Esophagus squamous epithelium (tissue), 5 donors: ENCODE measurements around the gene BANP. TPM values are rescaled to one million over a fixed set of nuclear protein-coding genes. Genes with fewer than 3 reads are reported as not detected.
"Not testable (repeated sequence)": the region's sequence is repeated elsewhere in the genome, so short reads cannot be mapped to it uniquely, and the experiment has no call there.

Experiments used
- DNase-seq: peaks from one replicate; lab custom pipeline; 2025; lab: John Stamatoyannopoulos, UW
- H3K27ac ChIP-seq, 4 donors: fragments of 200-600 bp; sonication (generic); one replicate each; pipeline ENCODE4 v1.5.1; 2016 to 2019; ENCODE audit warnings: mild to moderate bottlenecking in 1 of 4
- H3K27me3 ChIP-seq, 4 donors: fragments of 200-600 bp; sonication (generic); 1 replicate in 3 of 4; 2 replicates in 1 of 4; pipeline versions ENCODE4 v1.5.1 to v1.6.0; 2017 to 2021; ENCODE audit warnings: antibody characterized with exemption in 1 of 4
- H3K36me3 ChIP-seq, 3 donors: fragments of 200-600 bp; sonication (generic); one replicate each; pipeline ENCODE4 v1.5.1; 2016 to 2019
- H3K4me1 ChIP-seq, 3 donors: fragments of 200-600 bp; sonication (generic); one replicate each; pipeline ENCODE4 v1.5.1; 2017 to 2019
- H3K4me3 ChIP-seq, 4 donors: fragments of 200-600 bp; sonication (generic); 1 replicate in 3 of 4; 2 replicates in 1 of 4; pipeline ENCODE4 v1.5.1; 2016 to 2019; ENCODE audit warnings: mild to moderate bottlenecking in 2 of 4, moderate library complexity in 1 of 4
- H3K9me3 ChIP-seq, 3 donors: fragments of 200-600 bp; sonication (generic); one replicate each; pipeline ENCODE4 v1.5.1; 2016 to 2019
- POLR2A ChIP-seq, 4 donors: fragments of 450-650 bp; IDR thresholded peaks; one replicate each; pipeline ENCODE4 v1.6.1; 2017; ENCODE audit warnings: antibody characterized with exemption in 4 of 4, mild to moderate bottlenecking in 4 of 4, moderate library complexity in 3 of 4
- WGBS, 2 donors: methylation state at CpG; one replicate each; pipeline ENCODE4 v1.1.5; 2018; 5-methylcytosine and 5-hydroxymethylcytosine counted together
- intact Hi-C: fragments of 100-400 bp; cut with DNase I; formaldehyde crosslinking; loops from one replicate; pipeline ENCODE4 v1.15.0; 2022
- total RNA-seq, 4 donors: library from RNA; depleted of rRNA; stranded (reverse); fragments of >200 nt; gene quantifications; one replicate each; pipeline ENCODE4 v1.1.0, GENCODE V29; 2016
- TF ChIP-seq, protein P1 (sequence below), 6 experiments: fragments of 450-650 bp in 4 of 6; fragments of 200-600 bp in 2 of 6; sonication (generic) in 2 of 6; IDR thresholded peaks; one replicate each; pipeline ENCODE4 v1.5.1; 2016 to 2019; ENCODE audit warnings: antibody characterized with exemption in 6 of 6, mild to moderate bottlenecking in 4 of 6, moderate library complexity in 4 of 6
- donor health status: DM: yes; HTN: yes; CAD: no.

The BANP gene
- total RNA-seq, 4 donors from 2014 or later: 13.8 to 19.9 (median 14.1) TPM

DNA sequence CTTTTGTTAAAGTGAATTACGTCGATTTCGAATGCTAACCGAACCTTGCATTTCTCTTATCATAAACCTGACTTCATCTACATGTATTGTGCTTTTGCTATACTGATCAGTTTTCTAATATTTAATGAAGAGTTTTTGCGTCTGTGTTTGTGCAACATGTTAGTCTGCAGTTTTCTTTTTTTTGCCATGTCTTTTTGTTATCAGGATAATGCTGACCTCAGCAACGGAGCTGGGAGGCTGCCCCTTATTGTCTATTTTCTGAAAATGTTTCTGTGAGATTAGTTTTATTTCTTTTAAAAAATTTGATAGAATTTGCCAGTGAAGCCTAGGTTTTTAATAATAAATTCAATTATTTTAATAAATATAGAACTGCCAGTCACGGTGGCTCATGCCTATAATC is 40.9 kb downstream of the BANP start:
- DNase-seq, H3K27me3 ChIP-seq, H3K27ac ChIP-seq, intact Hi-C loops, H3K4me3 ChIP-seq, H3K4me1 ChIP-seq, H3K9me3 ChIP-seq: not testable (repeated sequence)
- WGBS, 2 donors: 93 to 96% methylated on average over 7 of the region's 7 CpGs
- peaks cover 0 to 36% (median 0%) of the 10 kb centered on the region in 3 donors for H3K36me3 ChIP-seq

DNA sequence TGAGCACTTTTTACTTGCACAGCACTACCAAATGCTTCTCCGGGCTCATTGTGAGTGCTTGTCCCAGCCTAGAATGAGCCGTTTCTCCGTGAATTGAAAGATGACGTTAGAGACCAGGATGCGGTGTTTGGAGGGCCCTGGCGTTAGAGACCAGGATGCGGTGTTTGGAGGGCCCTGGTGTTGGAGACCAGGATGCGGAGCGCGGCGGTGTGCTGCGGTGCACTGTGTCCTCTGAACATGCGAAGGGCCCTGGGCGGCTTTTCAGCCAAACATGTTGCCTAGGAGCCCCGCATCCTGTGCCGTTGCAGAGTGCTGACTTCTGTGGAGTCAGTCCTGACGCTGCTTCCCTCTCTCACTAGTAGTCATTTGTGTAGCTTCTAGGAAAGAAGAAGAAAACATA is 42.7 kb downstream of the BANP start:
- Histone ChIP-seq H3K4me3 (no peak overlapping the region), H3K27me3 (no peaks in the 10 kb centered on the region), H3K9me3 (no peaks in the 10 kb centered on the region), H3K36me3 (peaks cover 0 to 49% (median 0%) of the 10 kb centered on the region in 3 donors), H3K27ac (no peak overlapping the region), H3K4me1 (no peaks in the 10 kb centered on the region)
- TF ChIP-seq, protein P1, sequence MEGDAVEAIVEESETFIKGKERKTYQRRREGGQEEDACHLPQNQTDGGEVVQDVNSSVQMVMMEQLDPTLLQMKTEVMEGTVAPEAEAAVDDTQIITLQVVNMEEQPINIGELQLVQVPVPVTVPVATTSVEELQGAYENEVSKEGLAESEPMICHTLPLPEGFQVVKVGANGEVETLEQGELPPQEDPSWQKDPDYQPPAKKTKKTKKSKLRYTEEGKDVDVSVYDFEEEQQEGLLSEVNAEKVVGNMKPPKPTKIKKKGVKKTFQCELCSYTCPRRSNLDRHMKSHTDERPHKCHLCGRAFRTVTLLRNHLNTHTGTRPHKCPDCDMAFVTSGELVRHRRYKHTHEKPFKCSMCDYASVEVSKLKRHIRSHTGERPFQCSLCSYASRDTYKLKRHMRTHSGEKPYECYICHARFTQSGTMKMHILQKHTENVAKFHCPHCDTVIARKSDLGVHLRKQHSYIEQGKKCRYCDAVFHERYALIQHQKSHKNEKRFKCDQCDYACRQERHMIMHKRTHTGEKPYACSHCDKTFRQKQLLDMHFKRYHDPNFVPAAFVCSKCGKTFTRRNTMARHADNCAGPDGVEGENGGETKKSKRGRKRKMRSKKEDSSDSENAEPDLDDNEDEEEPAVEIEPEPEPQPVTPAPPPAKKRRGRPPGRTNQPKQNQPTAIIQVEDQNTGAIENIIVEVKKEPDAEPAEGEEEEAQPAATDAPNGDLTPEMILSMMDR (IDR thresholded peaks at IDR 0.05): no peak
- no peak for TF ChIP-seq POLR2A (IDR thresholded peaks at IDR 0.05)
- no peak for DNase-seq
- WGBS, 2 donors: 95 to 96% methylated on average over 9 to 11 of the region's 17 CpGs
- intact Hi-C loops: no loop called here

DNA sequence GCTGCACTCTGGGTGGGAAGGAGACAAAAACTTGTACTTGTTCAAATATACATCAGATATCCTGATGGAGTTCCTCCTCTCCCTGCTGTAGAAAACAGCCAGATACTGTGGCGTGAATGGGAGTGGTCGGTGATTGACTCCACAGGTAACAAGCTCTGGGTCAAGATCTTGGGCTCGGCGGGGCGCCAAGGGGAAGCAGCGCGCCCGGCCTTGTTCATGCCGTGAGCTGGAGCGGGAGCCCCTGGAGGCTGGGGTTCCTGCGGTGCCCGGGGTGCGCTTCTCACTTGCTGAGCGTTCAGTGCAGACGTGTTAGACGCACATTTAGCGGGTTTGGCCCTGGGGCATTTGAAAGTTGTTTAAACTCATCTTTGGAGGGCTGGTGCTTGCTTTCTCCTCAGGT is 44.4 kb downstream of the BANP start:
- no peak for DNase-seq
- intact Hi-C loops: no loop called here
- peaks cover 0 to 49% (median 0%) of the 10 kb centered on the region in 3 donors for H3K36me3 ChIP-seq
- H3K4me3 ChIP-seq: no peak overlapping the region
- H3K27ac ChIP-seq: no peak overlapping the region
- TF ChIP-seq, protein P1 (IDR thresholded peaks at IDR 0.05): no peak
- no peak for TF ChIP-seq POLR2A (IDR thresholded peaks at IDR 0.05)
- 77 to 90% methylated on average over 8 to 17 of the region's 17 CpGs for WGBS, 2 donors
- no peaks in the 10 kb centered on the region for H3K9me3 ChIP-seq
- H3K4me1 ChIP-seq: no peaks in the 10 kb centered on the region
- no peaks in the 10 kb centered on the region for H3K27me3 ChIP-seq

DNA sequence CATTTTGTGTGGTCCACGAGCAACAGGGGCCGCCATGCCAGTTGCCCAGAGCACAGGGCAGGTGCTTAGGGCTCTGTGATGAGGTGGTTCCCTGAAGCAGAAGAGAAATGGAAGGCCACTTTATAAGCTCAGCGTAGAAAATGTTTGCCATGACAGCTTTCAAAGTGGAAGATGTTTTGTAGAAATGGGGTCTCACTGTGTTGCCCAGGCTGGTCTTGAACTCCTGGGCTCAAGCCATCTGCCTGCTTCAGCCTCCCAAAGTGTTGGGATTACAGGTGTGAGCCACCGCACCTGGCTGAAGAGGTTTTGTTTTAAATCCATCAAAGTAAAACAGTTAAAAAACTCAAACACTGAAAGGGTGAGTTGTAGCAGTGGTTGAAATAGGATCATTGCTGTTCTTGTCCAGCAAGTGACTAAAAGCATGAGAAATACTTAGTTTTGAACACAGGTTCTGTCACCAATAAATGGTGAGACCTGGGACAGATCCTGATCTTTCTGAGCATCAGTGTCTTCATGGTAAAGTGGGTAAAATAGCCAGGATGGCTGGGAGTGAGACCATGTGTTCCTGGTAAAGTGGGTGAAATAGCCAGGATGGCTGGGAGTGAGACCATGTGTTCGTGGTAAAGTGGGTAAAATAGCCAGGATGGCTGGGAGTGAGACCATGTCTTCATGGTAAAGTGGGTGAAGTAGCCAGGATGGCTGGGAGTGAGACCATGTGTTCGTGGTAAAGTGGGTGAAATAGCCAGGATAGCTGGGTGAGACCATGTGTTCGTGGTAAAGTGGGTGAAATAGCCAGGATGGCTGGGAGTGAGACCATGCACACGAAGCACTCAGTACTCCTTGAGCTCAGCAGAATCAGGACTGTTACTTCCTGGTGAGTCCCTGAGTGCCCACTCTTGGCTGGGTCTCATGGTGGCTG is 46.0 kb downstream of the BANP start:
- Histone ChIP-seq H3K27ac (no peak overlapping the region), H3K27me3 (no peaks in the 10 kb centered on the region), H3K9me3 (no peaks in the 10 kb centered on the region), H3K4me3 (no peak overlapping the region), H3K36me3 (peaks cover 0 to 48% (median 0%) of the 10 kb centered on the region in 3 donors), H3K4me1 (no peaks in the 10 kb centered on the region)
- 84 to 87% methylated on average over 5 to 8 of the region's 8 CpGs for WGBS, 2 donors
- intact Hi-C loops: no loop called here
- no peak for DNase-seq
- TF ChIP-seq, protein P1 (IDR thresholded peaks at IDR 0.05): no peak
- no peak for TF ChIP-seq POLR2A (IDR thresholded peaks at IDR 0.05)

DNA sequence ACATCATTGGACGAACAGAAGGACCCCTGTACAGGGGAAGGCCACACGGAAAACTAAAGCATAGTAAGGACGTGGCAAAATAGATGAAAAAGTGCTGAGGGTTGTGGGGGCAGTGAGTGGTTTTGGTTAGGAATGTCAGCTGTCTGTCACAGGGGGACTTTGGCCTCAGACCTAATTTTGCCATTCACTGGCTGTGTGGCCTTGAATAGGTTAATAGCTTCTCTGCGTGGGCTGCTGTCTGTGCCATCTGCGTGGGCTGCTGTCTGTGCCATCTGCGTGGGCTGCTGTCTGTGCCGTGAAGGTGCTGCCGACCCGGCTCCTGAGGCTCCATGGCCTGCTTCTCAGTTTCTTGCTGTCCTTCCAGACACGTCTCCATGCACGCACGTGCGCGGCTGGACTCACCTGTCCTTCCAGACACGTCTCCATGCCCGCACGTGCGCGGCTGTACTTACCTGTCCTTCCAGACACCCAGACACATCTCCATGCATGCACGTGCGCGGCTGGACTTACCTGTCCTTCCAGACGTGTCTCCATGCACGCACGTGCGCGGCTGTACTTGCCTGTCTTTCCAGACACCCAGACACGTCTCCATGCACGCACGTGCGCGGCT is 47.1 kb downstream of the BANP start:
- 94 to 95% methylated on average over 8 to 22 of the region's 32 CpGs for WGBS, 2 donors
- intact Hi-C loops, DNase-seq, H3K27ac ChIP-seq, H3K9me3 ChIP-seq, H3K4me3 ChIP-seq, H3K4me1 ChIP-seq, H3K27me3 ChIP-seq: not testable (repeated sequence)
- peaks cover 0 to 48% (median 0%) of the 10 kb centered on the region in 3 donors for H3K36me3 ChIP-seq

DNA sequence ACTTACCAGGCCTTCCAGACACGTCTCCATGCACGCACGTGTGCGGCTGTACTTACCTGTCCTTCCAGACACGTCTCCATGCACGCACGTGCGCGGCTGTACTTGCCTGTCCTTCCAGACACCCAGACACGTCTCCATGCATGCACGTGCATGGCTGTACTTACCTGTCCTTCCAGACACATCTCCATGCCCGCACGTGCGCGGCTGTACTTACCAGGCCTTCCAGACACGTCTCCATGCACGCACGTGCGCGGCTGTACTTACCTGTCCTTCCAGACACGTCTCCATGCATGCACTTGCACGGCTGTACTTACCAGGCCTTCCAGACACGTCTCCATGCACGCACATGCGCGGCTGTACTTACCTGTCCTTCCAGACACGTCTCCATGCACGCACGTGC is 47.8 kb downstream of the BANP start:
- H3K27ac ChIP-seq, H3K4me1 ChIP-seq, DNase-seq, H3K9me3 ChIP-seq, H3K4me3 ChIP-seq, intact Hi-C loops, H3K27me3 ChIP-seq: not testable (repeated sequence)
- WGBS, 2 donors: 90 to 93% methylated on average over 14 to 29 of the region's 29 CpGs
- peaks cover 0 to 49% (median 0%) of the 10 kb centered on the region in 3 donors for H3K36me3 ChIP-seq
